ENCODE results near the gene RAB37.

The RAB37 gene

GRCh38 chr17:74697515-74697914 is 39.5 kb upstream of the RAB37 start:
- Histone ChIP-seq H3K4me3 (ENCODE audit: low read depth, low read length) (no peak overlapping the region), H3K4me1 (no peaks in the 10 kb centered on the region), H3K27me3 (peaks cover 4% of the 10 kb centered on the region; the same call in 1 of the 2 replicates), H3K9me3 (no peaks in the 10 kb centered on the region), H3K36me3 (no peaks in the 10 kb centered on the region)
- TF ChIP-seq, protein P1, sequence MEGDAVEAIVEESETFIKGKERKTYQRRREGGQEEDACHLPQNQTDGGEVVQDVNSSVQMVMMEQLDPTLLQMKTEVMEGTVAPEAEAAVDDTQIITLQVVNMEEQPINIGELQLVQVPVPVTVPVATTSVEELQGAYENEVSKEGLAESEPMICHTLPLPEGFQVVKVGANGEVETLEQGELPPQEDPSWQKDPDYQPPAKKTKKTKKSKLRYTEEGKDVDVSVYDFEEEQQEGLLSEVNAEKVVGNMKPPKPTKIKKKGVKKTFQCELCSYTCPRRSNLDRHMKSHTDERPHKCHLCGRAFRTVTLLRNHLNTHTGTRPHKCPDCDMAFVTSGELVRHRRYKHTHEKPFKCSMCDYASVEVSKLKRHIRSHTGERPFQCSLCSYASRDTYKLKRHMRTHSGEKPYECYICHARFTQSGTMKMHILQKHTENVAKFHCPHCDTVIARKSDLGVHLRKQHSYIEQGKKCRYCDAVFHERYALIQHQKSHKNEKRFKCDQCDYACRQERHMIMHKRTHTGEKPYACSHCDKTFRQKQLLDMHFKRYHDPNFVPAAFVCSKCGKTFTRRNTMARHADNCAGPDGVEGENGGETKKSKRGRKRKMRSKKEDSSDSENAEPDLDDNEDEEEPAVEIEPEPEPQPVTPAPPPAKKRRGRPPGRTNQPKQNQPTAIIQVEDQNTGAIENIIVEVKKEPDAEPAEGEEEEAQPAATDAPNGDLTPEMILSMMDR (IDR thresholded peaks at IDR 0.05; ENCODE audit: low read depth, low read length): no peak
- DNase-seq: no peak

- no peaks in the 10 kb centered on the region for H3K36me3 ChIP-seq
- H3K4me3 ChIP-seq (ENCODE audit: low read depth, low read length): no peak overlapping the region
- H3K27me3 ChIP-seq: peaks cover 4% of the 10 kb centered on the region; the same call in 1 of the 2 replicates
- H3K9me3 ChIP-seq: no peaks in the 10 kb centered on the region
- TF ChIP-seq, protein P1 (IDR thresholded peaks at IDR 0.05; ENCODE audit: low read depth, low read length): no peak
- H3K4me1 ChIP-seq: no peaks in the 10 kb centered on the region
- DNase-seq: no peak
These were observed 39.0 kb upstream of the RAB37 start for GRCh38 chr17:74698069-74698468.

DNA sequence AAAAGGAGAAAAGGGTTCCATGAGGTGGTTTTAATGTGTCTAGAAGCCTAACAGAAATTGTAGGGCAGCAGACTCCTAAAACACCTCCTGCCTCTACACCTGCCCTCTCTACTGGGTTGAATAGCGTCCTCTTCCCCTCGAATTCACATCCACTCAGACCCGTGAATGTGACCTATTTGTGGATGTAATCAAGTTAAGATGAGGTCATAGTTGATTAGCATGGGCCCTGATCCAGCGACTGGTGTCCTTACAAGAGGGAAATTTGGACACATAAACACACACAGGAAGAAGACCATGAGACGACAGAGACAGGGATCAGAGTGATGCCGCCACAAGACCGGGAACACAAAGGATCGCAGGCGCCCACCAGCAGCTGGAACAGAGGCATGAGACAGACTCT is 37.8 kb upstream of the RAB37 start:
- TF ChIP-seq, protein P1 (IDR thresholded peaks at IDR 0.05; ENCODE audit: low read depth, low read length): no peak
- Histone ChIP-seq H3K36me3 (no peaks in the 10 kb centered on the region), H3K4me3 (ENCODE audit: low read depth, low read length) (no peak overlapping the region), H3K9me3 (no peaks in the 10 kb centered on the region), H3K4me1 (no peaks in the 10 kb centered on the region), H3K27me3 (peaks cover 4% of the 10 kb centered on the region; the same call in 1 of the 2 replicates)
- no peak for DNase-seq

- no peaks in the 10 kb centered on the region for H3K4me1 ChIP-seq
- H3K9me3 ChIP-seq: no peaks in the 10 kb centered on the region
- TF ChIP-seq, protein P1 (IDR thresholded peaks at IDR 0.05; ENCODE audit: low read depth, low read length): no peak
- H3K36me3 ChIP-seq: no peaks in the 10 kb centered on the region
- DNase-seq: no peak
- H3K27me3 ChIP-seq: no peaks in the 10 kb centered on the region
- H3K4me3 ChIP-seq (ENCODE audit: low read depth, low read length): no peak overlapping the region
These were observed 34.8 kb upstream of the RAB37 start for GRCh38 chr17:74702116-74702871.

- Histone ChIP-seq H3K36me3 (no peaks in the 10 kb centered on the region), H3K27me3 (no peaks in the 10 kb centered on the region), H3K4me3 (ENCODE audit: low read depth, low read length) (no peak overlapping the region), H3K4me1 (no peaks in the 10 kb centered on the region), H3K9me3 (no peaks in the 10 kb centered on the region)
- TF ChIP-seq, protein P1 (IDR thresholded peaks at IDR 0.05; ENCODE audit: low read depth, low read length): no peak
- no peak for DNase-seq
These were observed 33.7 kb upstream of the RAB37 start for GRCh38 chr17:74703311-74703710.

DNA sequence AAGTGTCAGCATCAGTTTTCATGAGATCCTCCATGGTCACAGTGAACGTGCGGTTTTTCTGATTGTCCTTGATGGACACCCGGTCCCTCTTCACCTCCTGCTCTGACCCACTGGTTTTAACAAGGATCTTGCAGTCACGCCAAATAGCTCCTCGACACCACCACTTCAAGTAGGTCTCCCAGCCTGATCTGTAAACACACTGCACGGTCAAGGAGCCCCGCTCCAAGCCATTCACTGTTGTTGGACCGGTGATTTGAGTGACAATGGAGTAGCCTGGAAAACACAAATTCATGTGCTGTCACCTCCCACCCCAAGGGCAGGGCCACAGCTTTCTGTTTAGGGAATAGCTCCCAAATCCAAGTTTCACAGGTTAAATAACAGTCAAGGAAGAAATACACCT is 32.5 kb upstream of the RAB37 start:
- Histone ChIP-seq H3K4me1 (no peaks in the 10 kb centered on the region), H3K9me3 (no peaks in the 10 kb centered on the region), H3K36me3 (no peaks in the 10 kb centered on the region), H3K4me3 (ENCODE audit: low read depth, low read length) (no peak overlapping the region), H3K27me3 (no peaks in the 10 kb centered on the region)
- no peak for DNase-seq
- TF ChIP-seq, protein P1 (IDR thresholded peaks at IDR 0.05; ENCODE audit: low read depth, low read length): no peak

Data from BE2C (cell line).